A375 (cell line): ENCODE measurements around the gene GSTA4. TPM values are rescaled to one million over a fixed set of nuclear protein-coding genes. Genes with fewer than 3 reads are reported as not detected.

Experiments used
- total RNA-seq: library from RNA; depleted of rRNA; stranded (reverse); fragments of >200 nt; shearing (Covaris generic); gene quantifications from 2 replicates; pipeline ENCODE4 v1.2.3, GENCODE V29; 2014; rRNA removed

GSTA4 gene
- total RNA-seq, result 8.6 and 12.8 TPM in 2 replicates

GRCh38 chr6:52995089-52995912 lies at the start of gene GSTA4:
Gene GSTA4 (minus strand): TSS chr6:52995284. CDS start chr6:52994243, 1,041 bp downstream.

Other genes starting within 250 kb of the GSTA4 start
- gene GSTA2, start 231.8 kb downstream of the GSTA4 start, total RNA-seq, result not detected in 2 replicates
- not detected in 2 replicates for gene GSTA1, start 191.5 kb downstream of the GSTA4 start, total RNA-seq
- not detected in 2 replicates for gene GSTA5, start 154.5 kb downstream of the GSTA4 start, total RNA-seq
- not detected in 2 replicates for gene GSTA3, start 85.6 kb downstream of the GSTA4 start, total RNA-seq
- 4.2 and 4.6 TPM in 2 replicates for gene CILK1, start 66.5 kb upstream of the GSTA4 start, total RNA-seq
- gene FBXO9, start 70.1 kb upstream of the GSTA4 start, total RNA-seq, result 17.3 and 34.6 TPM in 2 replicates
- gene GCM1, start 153.6 kb upstream of the GSTA4 start, total RNA-seq, result 0.03 TPM in 1 of 2 replicates, not detected in the other